Activated naive CD8-positive, alpha-beta T cell treated with anti-CD3 and anti-CD28 coated beads, Interleukin-2, amount 10 ng/mL, durations not matched to agents 7 days and 5 days (primary cell): ENCODE results near the gene SGCA. TPM values are rescaled to one million over a fixed set of nuclear protein-coding genes. Genes with fewer than 3 reads are reported as not detected.

Experiments
- ATAC-seq: fragments of 150-1000 bp; cut with Tn5 transposase; one replicate; pipeline ENCODE4 v1.10.0; 2021; ENCODE audit warnings: low read depth, moderate library complexity
- POLR2A ChIA-PET: fragments of 350-600 bp; sonication (Branson Sonifier 250); formaldehyde crosslinking; loops from one replicate; lab custom pipeline; 2021; ENCODE audit warnings: antibody characterized with exemption; lab: Charles Lee
- DNase-seq: peaks from one replicate; pipeline ENCODE4 v3.0.0; 2021
- H3K27ac Mint-ChIP-seq: one replicate; pipeline ENCODE4 v1.8.0; 2022; ENCODE audit warnings: mild to moderate bottlenecking, mixed read lengths
- H3K27me3 Mint-ChIP-seq: one replicate; pipeline ENCODE4 v1.8.0; 2022; ENCODE audit warnings: mild to moderate bottlenecking, moderate library complexity, mixed read lengths
- H3K36me3 Mint-ChIP-seq: one replicate; pipeline ENCODE4 v1.8.0; 2021; ENCODE audit warnings: mild to moderate bottlenecking, mixed read lengths
- H3K4me1 Mint-ChIP-seq: one replicate; pipeline ENCODE4 v1.8.0; 2021; ENCODE audit warnings: mixed read lengths
- H3K4me3 Mint-ChIP-seq: one replicate; pipeline ENCODE4 v1.8.0; 2022; ENCODE audit warnings: mild to moderate bottlenecking, moderate library complexity, mixed read lengths
- H3K9me3 Mint-ChIP-seq: one replicate; pipeline ENCODE4 v1.8.0; 2021; ENCODE audit warnings: mixed read lengths
- total RNA-seq, 2 experiments: library from RNA; stranded (reverse); gene quantifications; one replicate each; pipeline ENCODE4 v1.2.3, GENCODE V29; 2021

Gene SGCA
- total RNA-seq, 2 experiments from 2014 or later, result not detected

DNA sequence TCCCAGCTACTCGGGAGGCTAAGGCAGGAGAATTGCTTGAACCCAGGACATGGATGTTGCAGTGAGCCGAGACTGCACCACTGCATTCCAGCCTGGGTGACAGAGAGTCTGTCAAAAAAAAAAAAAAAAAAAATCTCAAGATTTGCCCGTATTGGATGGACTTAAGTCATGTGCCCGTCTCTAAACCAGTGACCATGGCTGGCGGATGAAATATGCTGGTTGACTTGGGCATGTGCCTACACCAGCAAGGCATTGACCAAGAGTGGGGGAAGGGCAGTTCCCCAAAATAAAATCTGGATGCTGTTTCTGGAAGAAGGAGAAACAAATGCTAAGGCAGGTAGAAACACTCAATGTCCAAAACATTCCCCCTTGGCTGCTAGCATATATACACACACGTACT lies 57.1 kb downstream of the SGCA start:
- POLR2A ChIA-PET, result no interaction called here
- no peak for ATAC-seq
- H3K4me3 Mint-ChIP-seq, result no peak overlapping the region
- no peak overlapping the region for H3K27ac Mint-ChIP-seq
- H3K9me3 Mint-ChIP-seq, result peaks cover 18% of the 10 kb centered on the region
- no peaks in the 10 kb centered on the region for H3K36me3 Mint-ChIP-seq
- DNase-seq, result no peak
- peaks cover 12% of the 10 kb centered on the region for H3K4me1 Mint-ChIP-seq
- H3K27me3 Mint-ChIP-seq, result peaks cover 13% of the 10 kb centered on the region

Other genes starting within 250 kb of the SGCA start
- gene DLX4, start 196.8 kb upstream of the SGCA start, total RNA-seq, result under 1 TPM; 0.60 to 0.69 TPM
- not detected for gene DLX3, start 170.8 kb upstream of the SGCA start, total RNA-seq
- gene ITGA3, start 109.9 kb upstream of the SGCA start, total RNA-seq, result 10 to 100 TPM in 1 of 2 experiments, 1 to 10 TPM in 1; 6.9 to 14.0 TPM
- gene PDK2, start 70.7 kb upstream of the SGCA start, total RNA-seq, result 10 to 100 TPM; 24.1 to 26.4 TPM
- gene SAMD14, start 35.8 kb upstream of the SGCA start, total RNA-seq, result under 1 TPM; 0.11 to 0.19 TPM
- gene PPP1R9B, start 15.3 kb upstream of the SGCA start, total RNA-seq, result 100 to 1,000 TPM; 114 to 116 TPM
- gene COL1A1, start 35.6 kb downstream of the SGCA start, total RNA-seq, result under 1 TPM; 0.78 to 0.96 TPM
- gene TMEM92, start 108.5 kb downstream of the SGCA start, total RNA-seq, result not detected
- gene XYLT2, start 180.1 kb downstream of the SGCA start, total RNA-seq, result 10 to 100 TPM; 29.0 to 31.9 TPM
- gene MRPL27, start 207.2 kb downstream of the SGCA start, total RNA-seq, result 10 to 100 TPM; 49.6 to 51.0 TPM
- 10 to 100 TPM; 27.3 to 28.8 TPM for gene EME1, start 207.2 kb downstream of the SGCA start, total RNA-seq
- 10 to 100 TPM; 45.0 to 47.1 TPM for gene LRRC59, start 231.5 kb downstream of the SGCA start, total RNA-seq